NCI-H2196 (cell line): ENCODE results near the gene MSL3.

Source experiments
- DNase-seq: peaks from one replicate; lab custom pipeline; 2025; ENCODE audit not compliant: unreplicated experiment; lab: John Stamatoyannopoulos, UW

Gene MSL3

DNA sequence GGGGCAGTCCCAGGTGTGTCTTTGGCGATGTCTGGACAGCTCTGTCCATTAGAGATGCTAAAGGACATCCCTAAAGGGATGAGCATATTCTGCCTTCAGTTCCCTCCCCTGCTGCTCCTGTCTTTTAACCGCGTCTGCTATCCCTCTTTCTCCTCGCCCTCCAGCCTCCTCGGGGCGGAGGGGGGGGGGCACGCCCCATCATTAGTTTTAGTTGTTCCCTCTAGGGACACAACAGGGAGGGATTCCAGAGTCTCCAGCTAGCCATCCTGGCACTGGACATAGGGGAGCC, 1.1 kb downstream of the MSL3 start:
- DNase-seq = no peak

DNA sequence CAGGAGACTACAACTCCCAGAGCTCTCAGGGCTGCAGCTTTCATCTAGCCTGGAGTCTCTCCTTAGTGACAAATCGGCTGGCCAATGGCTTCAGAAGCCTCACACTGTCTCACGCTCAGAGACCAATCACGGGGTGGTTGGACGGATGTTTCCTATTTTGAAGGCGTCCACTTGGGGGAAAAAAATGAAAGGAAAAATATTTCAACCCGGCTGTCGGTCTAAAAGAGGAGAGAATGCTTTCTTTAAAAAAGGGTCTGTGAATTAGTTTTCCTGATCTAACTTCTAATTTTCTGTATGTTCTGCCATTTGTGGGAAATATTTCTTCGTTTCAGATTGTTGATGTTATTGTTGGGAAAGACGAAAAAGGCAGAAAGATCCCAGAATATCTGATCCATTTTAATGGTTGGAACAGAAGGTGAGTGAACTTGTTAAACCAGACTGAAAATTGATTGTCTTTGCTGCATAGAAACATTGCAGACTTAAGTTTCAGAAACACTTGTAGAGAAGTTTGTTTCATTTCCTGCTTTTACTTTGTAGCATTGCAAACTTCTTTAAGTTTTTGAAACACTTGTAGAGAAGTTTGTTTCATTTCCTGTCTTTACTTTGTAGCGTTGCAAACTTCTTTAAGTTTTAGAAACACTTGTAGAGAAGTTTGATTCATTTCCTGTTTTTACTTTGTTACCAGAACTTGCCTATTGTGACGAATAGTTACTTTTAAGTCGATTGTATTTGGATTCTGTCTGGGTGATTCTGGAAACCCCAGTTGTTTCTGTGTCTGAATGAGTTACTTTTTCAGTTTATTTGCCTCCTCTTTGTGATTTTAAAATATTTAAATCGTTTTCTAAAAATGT, 1.6 kb downstream of the MSL3 start:
- peak; percentile 74 for DNase-seq

DNA sequence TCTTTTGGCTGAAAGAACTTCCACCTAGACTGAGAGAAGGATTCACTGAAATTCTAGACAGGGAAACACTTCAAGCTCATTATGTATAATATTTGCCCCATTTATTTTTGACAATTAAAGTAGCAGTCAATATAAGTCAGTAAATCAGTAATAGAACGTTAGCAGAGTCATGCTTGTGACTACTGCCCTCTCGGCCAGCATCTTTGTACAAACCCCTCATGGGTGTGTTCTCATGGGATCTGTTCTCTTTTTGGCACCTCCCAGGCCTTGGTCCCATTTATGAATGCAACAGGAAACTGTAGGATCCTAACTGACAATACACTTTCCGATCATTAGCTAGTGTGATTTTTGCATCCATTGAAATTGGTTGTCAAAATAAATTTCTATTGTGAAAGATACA, 2.9 kb downstream of the MSL3 start:
- no peak for DNase-seq

DNA sequence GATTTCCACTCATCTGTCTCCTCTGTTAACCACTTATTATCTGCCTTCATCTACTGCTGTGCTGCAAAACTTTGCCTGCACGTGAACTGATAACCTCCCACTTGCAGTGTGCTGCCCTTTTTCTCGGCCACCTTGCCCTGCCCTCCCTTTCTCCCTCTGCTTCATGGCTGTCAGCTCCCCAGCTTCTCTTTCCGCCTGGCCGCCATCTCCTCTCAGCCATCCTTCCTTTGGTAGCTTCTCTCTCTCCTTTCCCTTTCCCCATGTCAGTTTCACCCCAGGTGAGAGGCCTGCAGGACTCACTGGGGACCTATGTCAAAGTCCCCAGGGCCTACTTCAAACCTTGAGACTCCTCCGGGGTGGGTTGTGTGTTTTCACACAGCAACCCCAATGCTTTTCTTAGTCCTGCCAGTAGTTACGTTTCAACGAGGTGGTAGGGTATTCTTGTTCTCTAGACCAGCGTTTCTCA, 6.6 kb downstream of the MSL3 start:
- no peak for DNase-seq

DNA sequence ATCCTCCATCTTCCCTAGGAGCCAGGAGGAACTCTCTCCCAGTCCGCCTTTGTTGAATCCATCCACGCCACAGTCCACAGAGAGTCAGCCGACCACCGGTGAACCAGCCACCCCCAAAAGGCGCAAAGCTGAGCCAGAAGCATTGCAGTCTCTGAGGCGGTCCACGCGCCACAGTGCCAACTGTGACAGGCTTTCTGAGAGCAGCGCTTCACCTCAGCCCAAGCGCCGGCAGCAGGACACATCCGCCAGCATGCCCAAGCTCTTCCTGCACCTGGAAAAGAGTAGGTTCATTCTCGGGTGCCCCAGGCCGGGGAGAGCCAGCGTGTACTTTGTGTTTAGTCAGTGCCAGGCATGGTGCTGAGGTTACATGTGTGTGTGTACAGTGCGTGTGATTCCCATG, 7.4 kb downstream of the MSL3 start:
- no peak for DNase-seq

DNA sequence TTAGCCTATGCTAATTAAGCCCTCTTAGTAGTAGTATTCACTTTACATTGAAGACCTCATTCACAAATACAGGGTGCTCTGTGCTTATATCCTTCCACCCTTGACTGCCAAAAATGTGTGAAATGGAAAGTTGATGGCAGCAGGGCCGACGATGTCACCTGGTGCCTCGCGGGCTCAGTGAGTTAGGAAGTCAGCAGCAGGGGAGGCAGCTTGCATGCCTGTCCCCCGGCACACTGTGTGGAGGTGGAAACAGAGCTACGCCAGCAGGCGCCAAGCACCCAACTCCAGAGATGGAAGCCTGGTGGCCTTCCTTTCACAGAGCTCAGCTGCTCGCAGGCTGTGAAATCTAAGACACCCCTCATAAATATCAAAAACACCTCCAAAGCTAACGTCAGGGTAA, 8.4 kb downstream of the MSL3 start:
- no peak for DNase-seq

DNA sequence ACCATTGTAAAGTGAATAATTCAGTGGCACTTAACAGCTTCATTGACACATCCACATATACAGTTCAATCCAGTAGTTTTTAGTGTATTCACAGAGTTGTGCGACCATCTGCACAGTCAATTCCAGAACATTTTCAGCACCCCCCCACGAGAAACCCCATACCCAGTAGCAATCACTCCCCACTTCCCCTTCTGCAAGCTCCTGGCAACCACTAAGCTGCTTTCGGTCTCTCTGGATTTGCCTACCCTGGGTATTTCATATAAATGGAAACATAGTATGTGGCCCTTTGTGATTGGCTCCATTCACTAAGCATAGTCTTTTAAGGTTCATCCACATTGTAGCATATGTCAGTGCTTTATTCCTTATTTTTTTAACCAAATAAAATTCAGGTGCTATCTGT, 10.0 kb downstream of the MSL3 start:
- no peak for DNase-seq

DNA sequence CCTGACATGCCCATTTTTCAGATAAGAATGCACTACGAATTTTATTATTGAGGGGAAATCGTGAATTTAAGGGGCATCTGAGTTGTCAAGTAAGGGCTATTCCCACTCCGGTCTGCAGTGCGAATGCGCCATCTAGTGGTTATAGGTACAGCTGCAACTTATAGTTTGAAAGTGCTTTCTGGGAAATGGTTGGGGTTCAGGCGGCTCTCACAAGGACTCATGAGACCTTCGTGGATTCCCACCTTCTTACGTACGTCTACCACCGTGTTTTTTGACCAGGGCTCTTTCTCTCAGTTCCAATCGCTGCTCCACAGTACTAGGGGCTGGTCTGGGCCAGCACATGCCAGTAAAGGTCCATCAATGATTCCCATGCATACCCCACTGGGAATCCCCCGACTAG, 12.3 kb downstream of the MSL3 start:
- peak; percentile 42 for DNase-seq

DNA sequence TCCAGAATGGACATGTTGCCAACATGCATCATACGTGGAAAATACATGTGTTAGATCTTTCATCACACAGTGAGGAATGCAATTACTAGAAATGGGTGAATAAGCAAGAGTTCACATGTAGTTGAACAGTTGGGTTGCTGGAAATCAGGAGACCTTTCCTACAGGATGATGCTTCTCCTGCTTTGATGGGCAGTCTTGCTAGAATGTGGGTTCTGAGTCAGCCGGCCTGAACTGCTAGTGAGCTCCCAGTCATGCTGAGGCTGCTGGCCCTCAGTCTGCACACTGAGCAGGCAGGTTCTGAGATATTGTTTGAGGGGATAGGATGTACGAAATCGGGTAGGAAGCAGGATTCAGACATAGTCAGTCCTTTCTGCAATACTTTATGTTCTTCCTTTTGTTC, 20.2 kb downstream of the MSL3 start:
- no peak for DNase-seq

DNA sequence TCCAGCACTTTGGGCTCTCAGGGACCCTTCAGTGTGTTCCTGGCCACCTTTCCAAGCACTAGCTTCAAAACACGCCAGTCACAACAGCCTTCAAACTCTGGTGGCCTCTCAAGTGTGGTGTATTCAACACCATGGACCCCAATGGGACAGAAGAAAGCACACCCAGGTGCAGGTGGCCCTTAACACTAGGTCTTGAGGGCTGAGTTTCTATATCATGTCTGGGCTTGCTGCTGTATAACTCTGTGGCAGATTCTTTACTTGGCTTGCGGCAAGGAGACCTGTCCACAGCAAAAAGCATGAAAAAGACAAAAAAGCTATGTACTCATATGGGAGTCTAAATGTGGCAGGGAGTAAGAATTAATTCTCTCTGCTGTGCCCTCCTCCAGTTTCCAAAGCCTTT, 23.1 kb downstream of the MSL3 start:
- DNase-seq = no peak

DNA sequence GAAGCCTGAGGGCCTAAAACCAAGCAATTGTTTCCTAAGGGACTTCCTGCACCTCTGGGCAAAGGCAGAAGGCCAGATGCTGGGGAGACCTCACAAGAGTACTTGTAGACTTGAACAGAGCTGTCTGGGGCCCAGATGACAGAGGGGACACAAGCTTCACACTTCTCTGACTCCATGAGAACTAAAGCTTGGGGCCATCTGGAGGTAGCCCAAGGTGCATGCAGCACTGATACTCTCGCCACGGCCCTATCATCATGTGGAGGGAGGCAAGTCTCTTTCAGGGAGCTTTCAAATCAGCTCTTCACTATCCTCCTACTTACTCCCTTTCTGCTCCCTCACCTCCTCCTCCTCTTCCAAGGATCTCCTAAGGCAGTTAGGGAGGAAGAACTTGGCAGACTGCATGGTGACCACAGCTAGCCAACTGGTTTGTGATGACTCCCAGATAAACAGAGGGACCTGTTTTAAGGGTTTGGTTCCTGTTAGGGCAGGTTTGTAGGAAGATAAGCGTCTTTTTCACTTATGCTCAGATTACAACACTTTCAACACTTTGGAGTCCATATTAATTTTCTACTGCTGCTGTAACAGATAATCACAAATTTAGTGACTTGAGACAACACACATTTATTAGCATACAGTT, 23.8 kb downstream of the MSL3 start:
- DNase-seq = no peak

DNA sequence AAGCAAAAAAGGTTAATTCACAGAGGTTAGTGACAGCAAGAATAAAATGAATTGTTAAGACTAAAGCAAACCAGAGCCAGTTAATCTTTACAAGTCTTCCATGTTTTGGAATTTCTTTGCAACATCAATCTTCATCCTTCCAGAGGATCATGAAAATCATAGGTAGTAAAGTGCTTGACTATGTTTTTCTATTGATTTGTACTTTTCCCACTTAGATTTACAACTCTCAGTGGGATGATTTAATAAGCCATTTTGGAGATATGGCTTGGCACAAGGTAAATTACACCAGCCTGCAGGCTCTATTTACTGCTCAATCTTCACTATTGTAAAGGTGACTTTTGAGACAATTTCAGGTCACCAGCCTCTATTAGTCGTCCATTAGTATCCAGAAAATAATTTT, 26.5 kb downstream of the MSL3 start:
- no peak for DNase-seq

DNA sequence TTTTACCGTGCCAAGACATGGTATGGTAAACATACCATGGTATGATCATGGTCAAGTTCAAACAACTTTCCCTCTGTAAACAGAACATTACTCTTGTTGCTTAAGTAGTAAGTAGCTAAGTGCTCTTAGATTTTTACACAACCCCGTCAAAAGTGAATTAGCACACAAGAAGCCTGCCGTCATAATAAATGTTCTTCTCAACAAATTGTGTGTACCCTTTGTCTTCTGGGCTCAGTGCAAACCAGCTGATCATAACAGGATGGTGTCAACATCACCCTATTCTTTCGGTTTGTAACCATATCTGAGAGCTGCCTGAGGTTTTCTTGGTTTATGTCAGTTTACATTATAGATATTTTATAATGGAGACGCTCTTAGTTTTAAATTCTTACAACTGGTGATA, 28.8 kb downstream of the MSL3 start:
- no peak for DNase-seq

DNA sequence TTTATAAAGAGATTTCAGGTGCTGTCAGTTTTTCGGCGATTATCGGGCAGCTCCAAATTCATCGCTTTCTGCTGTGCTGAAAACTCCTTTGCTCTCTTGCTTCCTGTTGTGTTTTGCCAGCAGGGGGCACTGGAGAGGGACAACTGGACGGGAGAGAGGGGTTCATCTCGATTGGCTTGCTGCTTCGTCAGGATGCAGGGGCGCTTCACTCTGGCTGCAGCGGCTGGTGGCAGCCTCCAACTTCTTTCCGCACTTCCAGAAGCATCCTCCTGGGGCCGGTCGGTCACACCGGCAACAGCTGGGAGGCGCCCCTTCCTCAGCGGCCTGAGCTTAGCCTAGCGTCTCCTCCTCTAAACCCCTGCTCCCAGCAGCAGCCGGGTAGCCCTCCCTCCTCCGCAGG, 29.5 kb downstream of the MSL3 start:
- DNase-seq = no peak

DNA sequence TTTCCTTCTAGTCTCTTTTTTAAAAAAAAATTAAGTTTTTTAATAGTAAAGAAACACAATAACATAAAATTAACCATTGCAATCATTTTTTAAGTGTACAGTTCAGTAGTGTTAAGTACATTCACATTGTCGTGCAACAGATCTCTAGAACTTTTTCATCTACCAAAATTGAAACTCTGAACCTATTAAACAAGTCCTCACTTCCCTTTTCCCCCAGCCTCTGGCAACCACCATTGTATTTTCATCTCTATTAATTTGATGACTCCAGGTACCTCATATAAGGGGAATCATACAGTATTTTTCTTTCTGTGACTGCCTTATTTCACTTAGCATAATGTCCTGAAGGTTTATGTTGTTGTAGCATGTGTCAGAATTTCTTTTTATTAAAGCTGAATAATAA, 31.8 kb downstream of the MSL3 start:
- no peak for DNase-seq

DNA sequence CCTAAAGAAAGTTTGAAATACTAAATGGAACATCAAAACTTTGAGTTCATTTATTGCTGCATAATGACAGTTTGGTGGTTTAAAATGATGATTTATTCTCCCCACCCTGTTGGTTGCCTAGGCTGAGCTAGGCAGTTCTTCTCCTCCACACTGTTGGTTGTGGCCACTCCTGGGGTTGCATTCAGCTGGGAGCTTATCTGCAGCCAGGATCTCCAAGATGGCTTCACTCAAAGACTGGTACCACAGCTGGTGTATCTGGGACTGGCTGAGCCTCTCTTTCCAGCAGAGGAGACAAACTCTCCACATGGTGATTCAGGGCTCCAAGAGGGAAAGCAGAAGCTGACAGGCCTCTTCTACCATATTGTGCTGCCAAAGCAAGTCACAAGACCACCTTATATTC, 33.1 kb downstream of the MSL3 start:
- no peak for DNase-seq

DNA sequence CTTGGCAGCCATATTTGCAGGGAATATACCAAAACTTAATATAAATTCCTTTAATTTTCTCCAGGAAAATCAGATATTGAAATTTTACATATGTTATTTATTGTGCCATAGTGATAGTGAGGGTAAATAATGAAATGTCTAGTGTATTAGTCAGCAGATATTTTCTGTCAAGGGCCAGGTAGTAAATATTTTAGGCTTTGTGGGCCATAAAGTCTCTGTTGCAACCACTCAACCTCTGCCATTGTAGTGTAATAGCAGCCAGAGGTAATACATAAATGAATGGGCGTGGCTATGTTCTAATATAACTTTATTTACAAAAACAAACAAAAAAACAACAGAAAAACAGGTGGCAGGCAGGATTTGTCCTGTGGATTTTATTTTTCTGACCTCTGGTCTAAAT, 33.5 kb downstream of the MSL3 start:
- no peak for DNase-seq

DNA sequence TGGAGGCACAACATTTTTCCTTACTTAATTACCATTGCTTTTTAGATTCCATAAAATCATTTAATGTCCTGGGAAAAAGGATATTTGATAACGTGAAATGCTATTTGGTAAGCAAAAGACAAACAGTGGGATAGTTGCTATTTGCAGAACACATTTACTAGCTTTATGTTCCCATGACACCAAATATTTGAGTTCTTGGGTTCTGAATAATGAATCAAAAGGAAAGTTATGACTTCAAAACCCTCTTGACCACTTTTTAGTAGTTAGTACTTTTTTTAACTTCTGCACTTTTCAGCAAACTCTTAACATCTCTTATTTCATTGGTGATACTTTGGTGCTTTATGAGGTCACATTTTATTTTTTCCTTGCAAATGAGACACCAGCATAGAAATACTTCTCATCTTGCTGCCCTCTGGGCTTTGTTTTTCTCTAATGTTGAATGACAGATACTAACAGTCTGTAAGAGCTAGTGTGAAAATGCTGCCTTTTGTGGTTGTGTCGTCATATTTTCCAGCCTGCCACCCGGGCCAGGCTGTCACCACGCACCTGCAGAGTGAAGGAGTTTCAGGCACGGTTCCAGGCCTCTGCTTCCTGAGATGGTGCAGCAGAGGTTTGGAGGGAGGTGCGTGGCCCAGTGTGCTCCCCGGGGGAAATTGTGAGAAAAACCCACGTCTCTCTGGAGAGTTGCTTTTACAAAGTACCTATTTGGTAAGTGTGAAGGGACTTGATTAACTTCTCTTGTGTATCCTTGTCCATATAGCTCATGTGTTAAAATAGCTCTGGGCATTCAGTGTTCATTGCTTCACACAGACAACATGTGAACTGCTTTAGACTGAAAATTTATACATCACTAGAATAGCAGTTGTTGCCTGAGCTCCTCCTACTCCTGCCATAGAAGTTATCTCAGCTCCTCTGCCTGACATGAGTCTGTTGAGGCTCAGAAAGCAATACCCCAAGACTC, 34.7 kb downstream of the MSL3 start:
- DNase-seq = no peak

DNA sequence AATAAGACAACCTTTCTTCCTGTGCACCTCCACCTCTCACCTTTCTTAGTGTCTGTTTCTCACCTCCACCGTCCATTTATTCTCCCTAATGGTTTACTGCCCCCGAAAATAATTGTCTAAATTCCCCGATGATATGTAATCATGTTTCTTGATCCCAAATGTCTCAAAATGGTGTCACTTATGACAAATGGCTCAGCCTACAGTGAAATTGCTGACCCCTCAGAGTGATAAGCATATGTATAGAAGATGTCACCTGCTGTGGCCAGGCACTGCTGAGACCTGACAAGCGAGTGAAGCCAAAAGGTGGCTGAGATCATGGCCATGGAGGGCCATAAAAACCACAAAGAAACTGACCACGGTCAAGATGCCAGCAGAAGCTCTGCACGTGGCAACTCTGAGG, 35.7 kb downstream of the MSL3 start:
- no peak for DNase-seq

DNA sequence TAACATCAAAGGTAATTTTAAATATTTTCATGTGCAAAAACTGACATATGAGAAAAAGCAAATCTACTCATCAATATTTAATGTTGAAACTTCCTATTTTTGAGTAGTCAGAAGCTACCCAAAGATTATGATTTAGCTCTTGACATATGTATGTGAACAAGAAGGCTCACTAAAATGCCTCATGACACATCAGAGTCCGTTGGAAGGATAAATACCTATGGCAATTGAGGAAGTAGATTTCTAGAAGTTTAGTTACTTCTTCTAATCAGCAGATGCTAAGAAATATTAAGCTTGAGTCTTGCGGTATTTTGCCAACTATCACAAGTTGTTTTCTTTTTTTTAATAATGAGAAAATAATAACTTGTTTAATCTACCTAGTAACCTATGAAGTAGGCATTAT, 55.3 kb downstream of the MSL3 start:
- DNase-seq = no peak
